Measurements from ENCODE around the gene TMEM168.
"Not testable (repeated sequence)": the region's sequence is repeated elsewhere in the genome, so short reads cannot be mapped to it uniquely, and the experiment has no call there.

Gene TMEM168

GRCh38 chr7:112748381-112748780 is 41.8 kb downstream of the TMEM168 start:
- no peak for DNase-seq (ENCODE audit: low read depth)
- no peak for TF ChIP-seq CTCF (conservative IDR thresholded peaks at IDR 0.05; ENCODE audit: low read depth, low read length)

GRCh38 chr7:112745635-112746034 is 44.6 kb downstream of the TMEM168 start:
- H3K4me3 ChIP-seq (ENCODE audit: low read depth, low read length): no peak overlapping the region
- DNase-seq (ENCODE audit: low read depth): no peak
- TF ChIP-seq CTCF (conservative IDR thresholded peaks at IDR 0.05; ENCODE audit: low read depth, low read length): no peak

More at GRCh38 chr7:112748381-112748780, 41.8 kb downstream of the TMEM168 start:
- no peak overlapping the region for H3K4me3 ChIP-seq (ENCODE audit: low read depth, low read length)

GRCh38 chr7:112744818-112745217 is 45.4 kb downstream of the TMEM168 start:
- no peak for TF ChIP-seq CTCF (conservative IDR thresholded peaks at IDR 0.05; ENCODE audit: low read depth, low read length)
- DNase-seq (ENCODE audit: low read depth): peak; percentile 24
- no peak overlapping the region for H3K4me3 ChIP-seq (ENCODE audit: low read depth, low read length)

- H3K4me3 ChIP-seq (ENCODE audit: low read depth, low read length): no peak overlapping the region
- no peak for TF ChIP-seq CTCF (conservative IDR thresholded peaks at IDR 0.05; ENCODE audit: low read depth, low read length)
- DNase-seq (ENCODE audit: low read depth): no peak
These were observed 46.4 kb downstream of the TMEM168 start for GRCh38 chr7:112743811-112744210.

GRCh38 chr7:112740667-112741066 is 49.5 kb downstream of the TMEM168 start:
- no peak for DNase-seq (ENCODE audit: low read depth)
- no peak overlapping the region for H3K4me3 ChIP-seq (ENCODE audit: low read depth, low read length)
- no peak for TF ChIP-seq CTCF (conservative IDR thresholded peaks at IDR 0.05; ENCODE audit: low read depth, low read length)

- DNase-seq (ENCODE audit: low read depth): no peak
- TF ChIP-seq CTCF (conservative IDR thresholded peaks at IDR 0.05; ENCODE audit: low read depth, low read length): no peak
- no peak overlapping the region for H3K4me3 ChIP-seq (ENCODE audit: low read depth, low read length)
These were observed 50.6 kb downstream of the TMEM168 start for GRCh38 chr7:112739436-112740180.

- DNase-seq (ENCODE audit: low read depth): no peak
- no peak for TF ChIP-seq CTCF (conservative IDR thresholded peaks at IDR 0.05; ENCODE audit: low read depth, low read length)
These were observed 54.9 kb downstream of the TMEM168 start for GRCh38 chr7:112735261-112735660.

GRCh38 chr7:112731324-112731723 is 58.9 kb downstream of the TMEM168 start:
- not testable (repeated sequence) for H3K4me3 ChIP-seq (ENCODE audit: low read depth, low read length); DNase-seq (ENCODE audit: low read depth)

More at GRCh38 chr7:112735261-112735660, 54.9 kb downstream of the TMEM168 start:
- no peak overlapping the region for H3K4me3 ChIP-seq (ENCODE audit: low read depth, low read length)
